ENCODE results near the gene THEMIS.

Gene THEMIS

DNA sequence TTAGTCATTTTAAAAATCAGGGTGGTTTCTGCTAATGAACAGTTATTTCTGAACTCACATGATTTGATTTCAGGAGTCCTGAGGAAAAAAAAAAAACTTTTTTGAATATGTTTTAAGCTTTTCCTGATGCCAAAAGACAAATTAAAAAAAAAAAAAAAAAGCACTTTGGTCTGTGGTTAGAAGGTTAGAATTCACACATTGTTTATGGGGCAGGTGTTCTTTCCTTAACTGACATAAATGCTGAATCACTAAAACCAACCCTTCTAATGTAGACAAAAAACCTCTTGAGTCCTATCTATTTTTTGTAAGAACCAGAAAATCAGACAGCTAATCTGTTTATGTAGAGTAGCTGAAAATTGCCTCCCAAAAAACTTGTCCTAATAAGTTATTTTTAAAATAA lies 20.4 kb downstream of the THEMIS start:
- H3K27me3 ChIP-seq (ENCODE audit: insufficient read depth, low read length), result no peaks in the 10 kb centered on the region
- no peak overlapping the region for H3K9ac ChIP-seq (ENCODE audit: low read depth, low read length)
- no peaks in the 10 kb centered on the region for H3K36me3 ChIP-seq (ENCODE audit: insufficient read depth, low read length)
- H3K4me3 ChIP-seq (ENCODE audit: low read length), result no peak overlapping the region
- H3K9me3 ChIP-seq (ENCODE audit: insufficient read depth, low read depth, low read length), result no peaks in the 10 kb centered on the region
- no peak overlapping the region for H3K27ac ChIP-seq (ENCODE audit: low read depth, low read length)
- peaks cover 11% of the 10 kb centered on the region for H3K4me1 ChIP-seq (ENCODE audit: insufficient read depth, low read length)

DNA sequence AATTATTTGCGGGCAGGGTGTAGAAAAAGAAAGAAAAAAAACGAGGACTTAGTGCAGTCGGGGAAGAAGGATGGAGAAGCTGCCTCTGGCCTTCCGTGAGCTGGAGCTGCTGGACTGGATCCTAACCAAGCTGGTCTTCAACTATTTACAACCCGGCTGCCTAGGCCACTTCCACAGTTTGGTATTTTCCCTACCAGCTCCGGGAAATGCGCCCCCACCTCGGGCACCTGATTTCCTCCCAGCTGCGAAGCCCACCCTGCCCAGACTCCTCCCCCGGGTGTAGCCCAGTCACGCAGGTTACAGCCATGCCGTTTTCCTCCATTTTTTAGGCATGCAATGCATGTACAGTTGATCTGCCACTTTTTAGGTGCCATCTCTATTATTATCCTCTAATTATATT lies 21.2 kb downstream of the THEMIS start:
- Histone ChIP-seq H3K4me3 (ENCODE audit: low read length) (peak overlapping the region; percentile 30), H3K36me3 (ENCODE audit: insufficient read depth, low read length) (no peaks in the 10 kb centered on the region), H3K4me1 (ENCODE audit: insufficient read depth, low read length) (peaks cover 11% of the 10 kb centered on the region), H3K27me3 (ENCODE audit: insufficient read depth, low read length) (no peaks in the 10 kb centered on the region), H3K9ac (ENCODE audit: low read depth, low read length) (no peak overlapping the region), H3K9me3 (ENCODE audit: insufficient read depth, low read depth, low read length) (no peaks in the 10 kb centered on the region), H3K27ac (ENCODE audit: low read depth, low read length) (no peak overlapping the region)
- WGBS, result 36% methylated on average over 12 of the region's 12 CpGs

DNA sequence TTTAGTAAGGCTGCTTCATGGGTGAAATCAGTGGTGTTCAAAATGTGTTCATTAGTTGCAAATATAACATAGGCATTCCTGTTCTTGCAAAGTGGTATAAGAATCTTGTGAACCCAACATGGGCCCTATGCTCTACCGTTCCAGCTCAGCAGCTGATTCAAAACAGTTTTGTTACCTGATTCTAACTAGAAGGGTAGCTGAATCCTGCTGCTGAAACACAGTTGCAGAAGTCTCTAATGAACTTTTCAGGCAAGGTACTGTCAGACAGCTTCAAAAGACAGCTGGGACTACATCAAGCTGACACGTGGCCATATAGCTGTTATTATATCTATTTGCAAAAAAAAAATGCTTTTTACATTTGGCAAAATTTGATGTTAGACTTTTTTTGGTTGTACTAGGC lies 22.7 kb downstream of the THEMIS start:
- Histone ChIP-seq H3K36me3 (ENCODE audit: insufficient read depth, low read length) (no peaks in the 10 kb centered on the region), H3K9me3 (ENCODE audit: insufficient read depth, low read depth, low read length) (no peaks in the 10 kb centered on the region), H3K4me1 (ENCODE audit: insufficient read depth, low read length) (peaks cover 11% of the 10 kb centered on the region), H3K9ac (ENCODE audit: low read depth, low read length) (no peak overlapping the region), H3K27me3 (ENCODE audit: insufficient read depth, low read length) (no peaks in the 10 kb centered on the region), H3K4me3 (ENCODE audit: low read length) (no peak overlapping the region), H3K27ac (ENCODE audit: low read depth, low read length) (no peak overlapping the region)
- WGBS, result 97% methylated on average over 1 of the region's 2 CpGs

DNA sequence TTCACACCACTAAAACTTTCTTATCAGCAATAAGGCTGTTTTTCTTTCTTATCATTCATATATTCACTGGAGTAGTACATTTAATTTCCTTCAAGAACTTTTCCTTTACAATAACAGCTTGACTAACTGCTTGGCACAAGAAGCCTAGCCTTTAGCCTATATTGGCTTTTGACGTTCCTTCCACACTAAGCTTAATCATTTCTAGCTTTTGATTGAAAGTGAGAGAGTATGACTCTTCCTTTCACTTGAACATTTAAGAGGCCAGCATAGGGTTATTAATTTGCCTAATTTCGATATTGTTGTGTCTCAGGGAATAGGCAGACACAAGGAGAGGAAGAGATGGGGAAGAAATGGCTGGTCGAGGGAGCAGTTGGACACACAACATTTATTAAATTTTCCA lies 23.6 kb downstream of the THEMIS start:
- no peak overlapping the region for H3K4me3 ChIP-seq (ENCODE audit: low read length)
- 0 out of 2 replicates have a peak, but pooled peaks cover 3% of the 10 kb centered on the region for H3K9me3 ChIP-seq (ENCODE audit: insufficient read depth, low read depth, low read length)
- H3K27me3 ChIP-seq (ENCODE audit: insufficient read depth, low read length), result no peaks in the 10 kb centered on the region
- H3K4me1 ChIP-seq (ENCODE audit: insufficient read depth, low read length), result peaks cover 11% of the 10 kb centered on the region
- H3K9ac ChIP-seq (ENCODE audit: low read depth, low read length), result no peak overlapping the region
- H3K27ac ChIP-seq (ENCODE audit: low read depth, low read length), result no peak overlapping the region
- WGBS, result 93% methylated on average over 2 of the region's 3 CpGs
- H3K36me3 ChIP-seq (ENCODE audit: insufficient read depth, low read length), result no peaks in the 10 kb centered on the region

DNA sequence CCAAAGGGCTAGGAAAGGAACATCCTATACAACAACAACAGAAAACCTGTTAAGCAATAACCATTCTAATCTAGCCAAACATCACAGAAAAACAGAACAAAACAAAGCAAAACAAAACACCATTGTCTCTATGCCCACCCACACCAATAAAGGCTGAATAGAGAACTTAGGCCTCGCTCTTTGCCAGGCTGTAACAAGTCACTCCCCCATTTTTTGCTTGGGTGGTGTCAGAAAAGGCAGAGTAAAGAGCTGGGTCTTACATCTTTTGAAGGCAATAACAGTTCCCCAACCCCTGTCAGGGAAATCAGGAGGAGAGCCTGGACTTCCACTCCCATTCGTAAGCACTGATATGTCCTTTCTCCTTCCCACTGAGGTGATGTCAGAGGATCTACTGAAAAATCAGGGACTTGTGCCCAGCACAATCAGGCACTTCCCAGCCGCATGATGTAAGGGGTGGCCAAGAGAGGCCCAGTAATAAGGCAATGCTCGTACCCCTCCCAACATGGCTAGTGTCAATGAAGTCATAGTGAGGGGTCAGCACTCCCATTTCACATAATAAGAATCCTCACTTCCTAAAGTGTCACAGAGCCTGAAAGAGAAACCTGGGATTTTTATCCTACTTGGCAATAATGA lies 31.0 kb downstream of the THEMIS start:
- Histone ChIP-seq H3K9me3 (ENCODE audit: insufficient read depth, low read depth, low read length) (0 out of 2 replicates have a peak, but pooled peaks cover 3% of the 10 kb centered on the region), H3K4me3 (ENCODE audit: low read length) (no peak overlapping the region), H3K27ac (ENCODE audit: low read depth, low read length) (no peak overlapping the region), H3K36me3 (ENCODE audit: insufficient read depth, low read length) (no peaks in the 10 kb centered on the region), H3K4me1 (ENCODE audit: insufficient read depth, low read length) (no peaks in the 10 kb centered on the region), H3K27me3 (ENCODE audit: insufficient read depth, low read length) (no peaks in the 10 kb centered on the region), H3K9ac (ENCODE audit: low read depth, low read length) (no peak overlapping the region)
- 87% methylated on average over 4 of the region's 4 CpGs for WGBS

DNA sequence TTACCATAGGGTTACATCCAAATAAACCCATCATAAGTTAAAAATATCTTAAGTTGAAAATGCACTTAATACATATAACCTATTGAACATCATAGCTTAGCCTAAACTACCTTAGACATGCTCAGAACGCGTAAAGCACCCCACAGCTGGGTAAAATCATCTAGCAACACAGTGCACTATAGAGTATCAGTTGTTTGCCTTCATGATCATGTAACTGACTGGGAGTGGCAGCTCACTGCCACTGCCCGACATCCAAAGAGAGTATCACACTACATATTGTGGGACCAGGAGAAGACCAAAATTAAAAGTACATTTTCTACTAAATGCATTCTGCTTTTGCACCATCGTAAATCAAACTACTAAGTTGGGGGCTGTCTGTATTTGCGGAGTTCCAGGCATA lies 31.7 kb downstream of the THEMIS start:
- Histone ChIP-seq H3K9me3 (ENCODE audit: insufficient read depth, low read depth, low read length) (0 out of 2 replicates have a peak, but pooled peaks cover 3% of the 10 kb centered on the region), H3K36me3 (ENCODE audit: insufficient read depth, low read length) (no peaks in the 10 kb centered on the region), H3K9ac (ENCODE audit: low read depth, low read length) (no peak overlapping the region), H3K27me3 (ENCODE audit: insufficient read depth, low read length) (no peaks in the 10 kb centered on the region), H3K4me3 (ENCODE audit: low read length) (no peak overlapping the region), H3K4me1 (ENCODE audit: insufficient read depth, low read length) (no peaks in the 10 kb centered on the region), H3K27ac (ENCODE audit: low read depth, low read length) (no peak overlapping the region)
- WGBS, result 90% methylated on average over 5 of the region's 5 CpGs

DNA sequence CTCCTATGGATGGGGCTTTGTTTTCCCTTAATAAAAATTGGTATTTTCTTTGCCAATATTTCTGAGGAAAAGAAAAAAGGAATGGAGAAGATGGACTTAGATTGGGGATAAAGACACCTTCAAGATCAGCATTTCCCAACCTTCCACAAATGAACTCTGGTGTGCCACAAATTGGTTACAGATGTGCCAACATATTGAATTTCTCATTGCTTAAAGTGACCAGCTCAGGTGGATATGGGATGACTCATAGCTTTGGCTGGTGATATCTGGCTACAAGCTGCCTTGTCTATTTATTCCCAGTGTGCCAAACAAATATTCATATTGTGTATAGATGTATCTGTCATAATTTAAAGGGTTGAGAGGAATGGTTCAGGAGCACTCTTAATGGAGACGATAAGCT lies 32.5 kb downstream of the THEMIS start:
- H3K4me1 ChIP-seq (ENCODE audit: insufficient read depth, low read length), result no peaks in the 10 kb centered on the region
- 0 out of 2 replicates have a peak, but pooled peaks cover 3% of the 10 kb centered on the region for H3K9me3 ChIP-seq (ENCODE audit: insufficient read depth, low read depth, low read length)
- 100% methylated on average over 1 of the region's 1 CpG for WGBS
- H3K4me3 ChIP-seq (ENCODE audit: low read length), result no peak overlapping the region
- H3K27me3 ChIP-seq (ENCODE audit: insufficient read depth, low read length), result no peaks in the 10 kb centered on the region
- no peak overlapping the region for H3K9ac ChIP-seq (ENCODE audit: low read depth, low read length)
- no peak overlapping the region for H3K27ac ChIP-seq (ENCODE audit: low read depth, low read length)
- no peaks in the 10 kb centered on the region for H3K36me3 ChIP-seq (ENCODE audit: insufficient read depth, low read length)

DNA sequence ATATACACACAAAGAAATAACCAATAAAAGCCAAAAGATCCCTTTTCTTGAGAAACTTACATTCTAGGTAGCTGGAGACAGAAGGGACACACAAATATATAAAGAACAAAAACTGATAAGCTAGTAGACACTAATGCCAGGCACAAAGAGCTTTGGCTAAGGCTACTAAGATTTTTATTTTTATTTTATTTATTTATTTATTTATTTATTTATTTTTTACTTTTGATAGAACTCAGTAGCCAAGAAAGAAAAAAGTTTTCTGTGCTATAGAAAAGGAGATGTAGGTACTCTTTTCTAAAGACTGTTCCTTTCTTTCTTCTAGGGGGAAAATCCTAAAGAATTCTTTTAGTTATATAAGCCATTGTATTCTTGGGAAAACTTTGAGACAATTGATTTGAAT lies 34.1 kb downstream of the THEMIS start:
- H3K9me3 ChIP-seq (ENCODE audit: insufficient read depth, low read depth, low read length), result no peaks in the 10 kb centered on the region
- no peak overlapping the region for H3K27ac ChIP-seq (ENCODE audit: low read depth, low read length)
- H3K36me3 ChIP-seq (ENCODE audit: insufficient read depth, low read length), result no peaks in the 10 kb centered on the region
- no peak overlapping the region for H3K9ac ChIP-seq (ENCODE audit: low read depth, low read length)
- no peaks in the 10 kb centered on the region for H3K4me1 ChIP-seq (ENCODE audit: insufficient read depth, low read length)
- no peak overlapping the region for H3K4me3 ChIP-seq (ENCODE audit: low read length)
- H3K27me3 ChIP-seq (ENCODE audit: insufficient read depth, low read length), result no peaks in the 10 kb centered on the region

DNA sequence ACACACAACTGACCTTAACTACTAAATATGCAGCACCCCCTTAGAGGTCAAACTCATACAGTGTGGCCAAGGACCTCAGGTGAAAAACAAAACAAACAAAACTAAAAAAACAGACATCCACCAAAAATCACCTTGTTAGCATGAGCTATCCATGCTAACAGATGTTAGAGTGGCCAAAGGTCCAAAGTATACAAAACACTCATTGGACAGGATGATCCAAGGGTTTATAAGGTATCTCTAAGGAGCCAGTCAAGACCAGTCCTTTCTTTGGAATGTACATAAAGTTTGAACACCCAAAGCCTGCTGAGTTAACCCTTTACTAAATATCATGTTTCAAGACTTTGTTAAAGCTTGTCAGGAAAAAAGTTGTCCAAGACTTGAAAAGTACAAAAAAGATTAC lies 35.8 kb downstream of the THEMIS start:
- H3K9ac ChIP-seq (ENCODE audit: low read depth, low read length), result no peak overlapping the region
- no peak overlapping the region for H3K4me3 ChIP-seq (ENCODE audit: low read length)
- no peaks in the 10 kb centered on the region for H3K4me1 ChIP-seq (ENCODE audit: insufficient read depth, low read length)
- H3K27me3 ChIP-seq (ENCODE audit: insufficient read depth, low read length), result no peaks in the 10 kb centered on the region
- no peaks in the 10 kb centered on the region for H3K36me3 ChIP-seq (ENCODE audit: insufficient read depth, low read length)
- no peak overlapping the region for H3K27ac ChIP-seq (ENCODE audit: low read depth, low read length)
- H3K9me3 ChIP-seq (ENCODE audit: insufficient read depth, low read depth, low read length), result no peaks in the 10 kb centered on the region

DNA sequence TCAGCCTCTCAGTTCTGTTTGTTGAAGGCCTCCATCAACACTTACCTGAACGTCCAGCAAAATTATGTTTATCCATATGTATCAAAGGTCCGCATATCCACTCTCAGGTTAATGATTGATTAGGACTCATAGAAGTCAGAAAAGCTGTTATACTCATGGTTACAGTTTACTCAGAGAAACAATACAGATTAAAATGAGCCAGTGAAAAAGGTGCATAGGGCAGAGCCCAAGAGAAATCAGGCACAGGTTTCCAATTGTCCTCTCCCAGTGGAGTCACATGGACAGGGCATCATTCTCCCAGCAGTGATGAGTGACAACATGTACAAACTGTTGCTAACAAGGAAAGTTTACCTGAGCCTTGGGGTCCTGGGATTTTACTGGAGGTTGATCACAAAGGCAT lies 36.2 kb downstream of the THEMIS start:
- H3K36me3 ChIP-seq (ENCODE audit: insufficient read depth, low read length), result no peaks in the 10 kb centered on the region
- no peaks in the 10 kb centered on the region for H3K27me3 ChIP-seq (ENCODE audit: insufficient read depth, low read length)
- H3K9me3 ChIP-seq (ENCODE audit: insufficient read depth, low read depth, low read length), result no peaks in the 10 kb centered on the region
- no peak overlapping the region for H3K27ac ChIP-seq (ENCODE audit: low read depth, low read length)
- 88% methylated on average over 2 of the region's 2 CpGs for WGBS
- H3K4me3 ChIP-seq (ENCODE audit: low read length), result no peak overlapping the region
- H3K9ac ChIP-seq (ENCODE audit: low read depth, low read length), result no peak overlapping the region
- no peaks in the 10 kb centered on the region for H3K4me1 ChIP-seq (ENCODE audit: insufficient read depth, low read length)

DNA sequence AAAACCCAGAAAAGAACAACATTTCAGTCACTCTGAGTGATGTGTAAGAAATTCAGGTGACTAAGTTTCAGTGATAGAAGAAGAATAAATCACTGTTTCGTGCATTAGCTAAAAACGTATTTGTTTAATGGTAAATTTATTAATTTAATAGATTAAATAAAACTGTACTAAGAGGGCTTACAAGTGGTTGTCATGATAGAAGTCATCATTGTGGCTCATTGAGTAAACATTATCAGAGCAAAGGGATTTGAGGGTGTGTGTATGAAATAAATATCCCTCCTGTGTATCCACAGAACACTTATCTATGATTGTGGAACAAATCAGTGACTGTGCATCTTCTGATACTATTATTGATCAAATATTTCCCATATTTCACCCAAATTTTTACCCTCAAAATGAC lies 40.1 kb downstream of the THEMIS start:
- Histone ChIP-seq H3K27ac (ENCODE audit: low read depth, low read length) (no peak overlapping the region), H3K4me3 (ENCODE audit: low read length) (no peak overlapping the region), H3K9me3 (ENCODE audit: insufficient read depth, low read depth, low read length) (no peaks in the 10 kb centered on the region), H3K36me3 (ENCODE audit: insufficient read depth, low read length) (no peaks in the 10 kb centered on the region), H3K27me3 (ENCODE audit: insufficient read depth, low read length) (no peaks in the 10 kb centered on the region), H3K4me1 (ENCODE audit: insufficient read depth, low read length) (peaks cover 3% of the 10 kb centered on the region; the same call in 1 of the 2 replicates), H3K9ac (ENCODE audit: low read depth, low read length) (no peak overlapping the region)
- no CpG with 5 or more reads among the region's 2 CpGs for WGBS

DNA sequence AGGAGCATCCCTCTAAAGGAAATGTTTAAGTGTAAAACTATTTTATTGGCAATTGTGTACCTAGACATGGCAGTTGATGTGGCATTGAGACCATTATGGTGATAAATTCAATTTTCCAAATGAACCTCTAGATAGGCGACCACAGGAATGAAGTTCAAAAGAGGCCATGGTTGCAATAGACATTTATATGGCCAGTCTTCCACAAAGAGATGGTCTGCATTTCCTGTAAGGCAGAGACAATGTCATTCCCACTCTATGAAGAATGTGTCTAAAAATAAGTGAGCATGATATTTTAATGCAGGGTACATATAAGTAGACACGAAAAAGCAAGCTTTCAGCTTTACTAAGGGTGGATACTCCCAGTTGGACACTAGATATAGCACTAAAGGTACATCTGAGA lies 40.9 kb downstream of the THEMIS start:
- H3K36me3 ChIP-seq (ENCODE audit: insufficient read depth, low read length), result no peaks in the 10 kb centered on the region
- H3K4me1 ChIP-seq (ENCODE audit: insufficient read depth, low read length), result peaks cover 3% of the 10 kb centered on the region; the same call in 1 of the 2 replicates
- no peak overlapping the region for H3K4me3 ChIP-seq (ENCODE audit: low read length)
- H3K27me3 ChIP-seq (ENCODE audit: insufficient read depth, low read length), result no peaks in the 10 kb centered on the region
- H3K9me3 ChIP-seq (ENCODE audit: insufficient read depth, low read depth, low read length), result no peaks in the 10 kb centered on the region
- WGBS, result 91% methylated on average over 2 of the region's 2 CpGs
- no peak overlapping the region for H3K27ac ChIP-seq (ENCODE audit: low read depth, low read length)
- no peak overlapping the region for H3K9ac ChIP-seq (ENCODE audit: low read depth, low read length)

Data from HUES64 (cell line).